GM12873 (cell line): Measurements from ENCODE around the gene PRRT1.
A peak's percentile ranks its signal among the peaks of the same experiment; 100 is the strongest.

ENCODE experiments used
- CTCF ChIP-seq: IDR thresholded peaks from 2 replicates; pipeline ENCODE4 v1.5.1; 2012; ENCODE audit warnings: low read depth, mild to moderate bottlenecking, moderate library complexity, low read length, control low read depth; ENCODE audit not compliant: insufficient read depth; ENCODE audit errors: missing control alignments

PRRT1 gene

GRCh38 chr6:32148289-32149091 lies 3.2 kb downstream of the PRRT1 start:
- no peak for TF ChIP-seq CTCF

GRCh38 chr6:32147401-32148132 lies 4.2 kb downstream of the PRRT1 start:
- peak; percentile 17 for TF ChIP-seq CTCF

GRCh38 chr6:32146687-32147086 lies 5.1 kb downstream of the PRRT1 start:
- TF ChIP-seq CTCF, result no peak

GRCh38 chr6:32146287-32146686 lies 5.5 kb downstream of the PRRT1 start:
- no peak for TF ChIP-seq CTCF

- TF ChIP-seq CTCF, result no peak
Observed at GRCh38 chr6:32140420-32141046, 11.2 kb downstream of the PRRT1 start.

- TF ChIP-seq CTCF, result no peak
Observed at GRCh38 chr6:32139590-32139989, 12.1 kb downstream of the PRRT1 start.

GRCh38 chr6:32137454-32137853 lies 14.3 kb downstream of the PRRT1 start:
- no peak for TF ChIP-seq CTCF
